Measurements from ENCODE around the gene PPCS. TPM values are rescaled to one million over a fixed set of nuclear protein-coding genes. Genes with fewer than 3 reads are reported as not detected.

The PPCS gene
- total and polyA plus RNA-seq, 9 of the 15 experiments (the other 6 are each of a cell fraction or from before 2014, with no cell fraction given): 7.9 to 34.6 (median 14.8) TPM

DNA sequence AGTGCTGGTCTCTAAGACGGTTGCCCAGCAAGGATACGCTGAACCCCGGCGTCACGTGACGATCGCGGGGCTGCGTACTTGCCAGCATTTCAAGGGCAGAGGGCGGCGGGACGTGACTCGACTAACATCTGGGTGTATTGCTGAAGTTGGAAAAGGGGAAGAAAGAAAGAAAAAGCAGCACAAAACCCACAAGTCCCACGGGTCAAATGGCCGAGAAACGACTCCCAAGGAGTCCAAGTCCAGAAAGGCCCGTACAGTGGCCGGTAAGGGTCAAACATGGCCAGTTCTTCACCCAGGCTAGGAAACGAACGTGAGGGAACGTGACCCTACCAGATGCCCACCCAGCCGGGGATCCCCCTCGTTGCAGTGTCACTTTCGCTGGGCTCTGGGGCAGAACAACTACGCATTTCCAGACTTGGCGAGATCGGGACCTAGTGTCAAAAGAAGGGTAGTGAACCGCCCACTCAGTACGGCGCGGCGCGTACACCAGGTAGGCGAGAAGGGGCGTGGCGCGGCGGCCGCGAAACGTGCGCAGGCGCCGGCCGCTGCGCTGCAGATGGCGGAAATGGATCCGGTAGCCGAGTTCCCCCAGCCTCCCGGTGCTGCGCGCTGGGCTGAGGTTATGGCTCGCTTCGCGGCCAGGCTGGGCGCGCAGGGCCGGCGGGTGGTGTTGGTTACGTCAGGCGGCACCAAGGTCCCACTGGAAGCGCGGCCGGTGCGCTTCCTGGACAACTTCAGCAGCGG lies at the start of gene PPCS, which contains the start of gene ZMYND12 (continued):
- TF ChIP-seq TAF7 (tag; IDR thresholded peaks at IDR 0.05) (peak; percentile 67; the same call in 1 of the 2 replicates), CBX3 (IDR thresholded peaks at IDR 0.05; ENCODE audit: borderline replicate concordance in 1 of 2, low read length in 2 of 2) (peak in 1 of 2 experiments; percentile 57; a peak in 1 of 3 replicates), NRF1 (conservative IDR thresholded peaks at IDR 0.05 in 1 of 2, IDR thresholded peaks at IDR 0.05 in 1 of 2) (peak; percentile 96 to 97), YY1 (IDR thresholded peaks at IDR 0.05; ENCODE audit: borderline replicate concordance in 1 of 3, control insufficient read depth in 1 of 3, extremely low read depth in 1 of 3, insufficient read depth in 3 of 3, insufficient read length in 1 of 3, insufficient replicate concordance in 2 of 3, low read depth in 1 of 3, low read length in 2 of 3) (peak; percentile 42 to 87 (median 68)), GABPA (tag; conservative IDR thresholded peaks at IDR 0.05; ENCODE audit: low read depth) (0 out of 2 replicates have a peak, but pooled peaks have one; percentile 69)
- TF ChIP-seq, protein P1, sequence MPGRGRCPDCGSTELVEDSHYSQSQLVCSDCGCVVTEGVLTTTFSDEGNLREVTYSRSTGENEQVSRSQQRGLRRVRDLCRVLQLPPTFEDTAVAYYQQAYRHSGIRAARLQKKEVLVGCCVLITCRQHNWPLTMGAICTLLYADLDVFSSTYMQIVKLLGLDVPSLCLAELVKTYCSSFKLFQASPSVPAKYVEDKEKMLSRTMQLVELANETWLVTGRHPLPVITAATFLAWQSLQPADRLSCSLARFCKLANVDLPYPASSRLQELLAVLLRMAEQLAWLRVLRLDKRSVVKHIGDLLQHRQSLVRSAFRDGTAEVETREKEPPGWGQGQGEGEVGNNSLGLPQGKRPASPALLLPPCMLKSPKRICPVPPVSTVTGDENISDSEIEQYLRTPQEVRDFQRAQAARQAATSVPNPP (IDR thresholded peaks at IDR 0.05; ENCODE audit: borderline replicate concordance, insufficient read depth, insufficient read length): no peak
- TF ChIP-seq, protein P2, sequence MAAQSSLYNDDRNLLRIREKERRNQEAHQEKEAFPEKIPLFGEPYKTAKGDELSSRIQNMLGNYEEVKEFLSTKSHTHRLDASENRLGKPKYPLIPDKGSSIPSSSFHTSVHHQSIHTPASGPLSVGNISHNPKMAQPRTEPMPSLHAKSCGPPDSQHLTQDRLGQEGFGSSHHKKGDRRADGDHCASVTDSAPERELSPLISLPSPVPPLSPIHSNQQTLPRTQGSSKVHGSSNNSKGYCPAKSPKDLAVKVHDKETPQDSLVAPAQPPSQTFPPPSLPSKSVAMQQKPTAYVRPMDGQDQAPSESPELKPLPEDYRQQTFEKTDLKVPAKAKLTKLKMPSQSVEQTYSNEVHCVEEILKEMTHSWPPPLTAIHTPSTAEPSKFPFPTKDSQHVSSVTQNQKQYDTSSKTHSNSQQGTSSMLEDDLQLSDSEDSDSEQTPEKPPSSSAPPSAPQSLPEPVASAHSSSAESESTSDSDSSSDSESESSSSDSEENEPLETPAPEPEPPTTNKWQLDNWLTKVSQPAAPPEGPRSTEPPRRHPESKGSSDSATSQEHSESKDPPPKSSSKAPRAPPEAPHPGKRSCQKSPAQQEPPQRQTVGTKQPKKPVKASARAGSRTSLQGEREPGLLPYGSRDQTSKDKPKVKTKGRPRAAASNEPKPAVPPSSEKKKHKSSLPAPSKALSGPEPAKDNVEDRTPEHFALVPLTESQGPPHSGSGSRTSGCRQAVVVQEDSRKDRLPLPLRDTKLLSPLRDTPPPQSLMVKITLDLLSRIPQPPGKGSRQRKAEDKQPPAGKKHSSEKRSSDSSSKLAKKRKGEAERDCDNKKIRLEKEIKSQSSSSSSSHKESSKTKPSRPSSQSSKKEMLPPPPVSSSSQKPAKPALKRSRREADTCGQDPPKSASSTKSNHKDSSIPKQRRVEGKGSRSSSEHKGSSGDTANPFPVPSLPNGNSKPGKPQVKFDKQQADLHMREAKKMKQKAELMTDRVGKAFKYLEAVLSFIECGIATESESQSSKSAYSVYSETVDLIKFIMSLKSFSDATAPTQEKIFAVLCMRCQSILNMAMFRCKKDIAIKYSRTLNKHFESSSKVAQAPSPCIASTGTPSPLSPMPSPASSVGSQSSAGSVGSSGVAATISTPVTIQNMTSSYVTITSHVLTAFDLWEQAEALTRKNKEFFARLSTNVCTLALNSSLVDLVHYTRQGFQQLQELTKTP (IDR thresholded peaks at IDR 0.05; ENCODE audit: low read depth in 1 of 2, partially characterized antibody in 2 of 2): no peak
- TF ChIP-seq, protein P3, sequence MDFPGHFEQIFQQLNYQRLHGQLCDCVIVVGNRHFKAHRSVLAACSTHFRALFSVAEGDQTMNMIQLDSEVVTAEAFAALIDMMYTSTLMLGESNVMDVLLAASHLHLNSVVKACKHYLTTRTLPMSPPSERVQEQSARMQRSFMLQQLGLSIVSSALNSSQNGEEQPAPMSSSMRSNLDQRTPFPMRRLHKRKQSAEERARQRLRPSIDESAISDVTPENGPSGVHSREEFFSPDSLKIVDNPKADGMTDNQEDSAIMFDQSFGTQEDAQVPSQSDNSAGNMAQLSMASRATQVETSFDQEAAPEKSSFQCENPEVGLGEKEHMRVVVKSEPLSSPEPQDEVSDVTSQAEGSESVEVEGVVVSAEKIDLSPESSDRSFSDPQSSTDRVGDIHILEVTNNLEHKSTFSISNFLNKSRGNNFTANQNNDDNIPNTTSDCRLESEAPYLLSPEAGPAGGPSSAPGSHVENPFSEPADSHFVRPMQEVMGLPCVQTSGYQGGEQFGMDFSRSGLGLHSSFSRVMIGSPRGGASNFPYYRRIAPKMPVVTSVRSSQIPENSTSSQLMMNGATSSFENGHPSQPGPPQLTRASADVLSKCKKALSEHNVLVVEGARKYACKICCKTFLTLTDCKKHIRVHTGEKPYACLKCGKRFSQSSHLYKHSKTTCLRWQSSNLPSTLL (IDR thresholded peaks at IDR 0.05): no peak
- TF ChIP-seq, protein P4, sequence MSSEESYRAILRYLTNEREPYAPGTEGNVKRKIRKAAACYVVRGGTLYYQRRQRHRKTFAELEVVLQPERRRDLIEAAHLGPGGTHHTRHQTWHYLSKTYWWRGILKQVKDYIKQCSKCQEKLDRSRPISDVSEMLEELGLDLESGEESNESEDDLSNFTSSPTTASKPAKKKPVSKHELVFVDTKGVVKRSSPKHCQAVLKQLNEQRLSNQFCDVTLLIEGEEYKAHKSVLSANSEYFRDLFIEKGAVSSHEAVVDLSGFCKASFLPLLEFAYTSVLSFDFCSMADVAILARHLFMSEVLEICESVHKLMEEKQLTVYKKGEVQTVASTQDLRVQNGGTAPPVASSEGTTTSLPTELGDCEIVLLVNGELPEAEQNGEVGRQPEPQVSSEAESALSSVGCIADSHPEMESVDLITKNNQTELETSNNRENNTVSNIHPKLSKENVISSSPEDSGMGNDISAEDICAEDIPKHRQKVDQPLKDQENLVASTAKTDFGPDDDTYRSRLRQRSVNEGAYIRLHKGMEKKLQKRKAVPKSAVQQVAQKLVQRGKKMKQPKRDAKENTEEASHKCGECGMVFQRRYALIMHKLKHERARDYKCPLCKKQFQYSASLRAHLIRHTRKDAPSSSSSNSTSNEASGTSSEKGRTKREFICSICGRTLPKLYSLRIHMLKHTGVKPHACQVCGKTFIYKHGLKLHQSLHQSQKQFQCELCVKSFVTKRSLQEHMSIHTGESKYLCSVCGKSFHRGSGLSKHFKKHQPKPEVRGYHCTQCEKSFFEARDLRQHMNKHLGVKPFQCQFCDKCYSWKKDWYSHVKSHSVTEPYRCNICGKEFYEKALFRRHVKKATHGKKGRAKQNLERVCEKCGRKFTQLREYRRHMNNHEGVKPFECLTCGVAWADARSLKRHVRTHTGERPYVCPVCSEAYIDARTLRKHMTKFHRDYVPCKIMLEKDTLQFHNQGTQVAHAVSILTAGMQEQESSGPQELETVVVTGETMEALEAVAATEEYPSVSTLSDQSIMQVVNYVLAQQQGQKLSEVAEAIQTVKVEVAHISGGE (CRISPR knock-in tag; IDR thresholded peaks at IDR 0.05): peak in 2 of 3 experiments; percentile 13 to 53; a peak in 1 of 6 replicates

All from K562 (cell line).